H9 (cell line): ENCODE results near the gene GRB10. TPM values are rescaled to one million over a fixed set of nuclear protein-coding genes. Genes with fewer than 3 reads are reported as not detected.

Source experiments
- DNase-seq: peaks from one replicate; pipeline ENCODE4 v3.0.0-alpha.2; 2017
- H2AFZ ChIP-seq: one replicate; pipeline ENCODE4 v1.6.1; 2013; ENCODE audit warnings: mild to moderate bottlenecking, low read length, control low read depth, moderate library complexity
- H2AK5ac ChIP-seq: 2 replicates; pipeline ENCODE4 v1.6.1; 2013; ENCODE audit warnings: low read length, control low read depth, mixed read lengths; ENCODE audit not compliant: insufficient read length
- H2BK120ac ChIP-seq: one replicate; pipeline ENCODE4 v1.6.1; 2013; ENCODE audit warnings: low read depth, mild to moderate bottlenecking, low read length, control low read depth, inconsistent platforms; ENCODE audit not compliant: poor library complexity, severe bottlenecking
- H2BK12ac ChIP-seq: 2 replicates; pipeline ENCODE4 v1.6.1; 2013; ENCODE audit warnings: low read length, control low read depth, mixed read lengths, low read depth; ENCODE audit not compliant: insufficient read length
- H2BK15ac ChIP-seq: 2 replicates; pipeline ENCODE4 v1.6.1; 2013; ENCODE audit warnings: low read depth, low read length, control low read depth
- H2BK20ac ChIP-seq: one replicate; pipeline ENCODE4 v1.6.1; 2013; ENCODE audit warnings: low read depth, mild to moderate bottlenecking, low read length, control low read depth, inconsistent platforms; ENCODE audit not compliant: poor library complexity, severe bottlenecking
- H2BK5ac ChIP-seq: 2 replicates; pipeline ENCODE4 v1.6.1; 2013; ENCODE audit warnings: low read length, control low read depth, mixed read lengths; ENCODE audit not compliant: insufficient read length
- H3K14ac ChIP-seq: 2 replicates; pipeline ENCODE4 v1.6.1; 2013; ENCODE audit warnings: low read length, control low read depth; ENCODE audit not compliant: insufficient read depth
- H3K18ac ChIP-seq: 2 replicates; pipeline ENCODE4 v1.6.1; 2013; ENCODE audit warnings: low read depth, mild to moderate bottlenecking, mixed read lengths, low read length, control low read depth; ENCODE audit not compliant: insufficient read length
- H3K23ac ChIP-seq: 2 replicates; pipeline ENCODE4 v1.6.1; 2013; ENCODE audit warnings: low read length, control low read depth, mixed read lengths, low read depth; ENCODE audit not compliant: insufficient read length
- H3K23me2 ChIP-seq: 2 replicates; pipeline ENCODE4 v1.6.1; 2013; ENCODE audit warnings: low read depth, mild to moderate bottlenecking, mixed read lengths, low read length, control low read depth; ENCODE audit not compliant: insufficient read length, poor library complexity, severe bottlenecking
- H3K27ac ChIP-seq: 2 replicates; pipeline ENCODE4 v1.5.1; 2013; ENCODE audit warnings: low read length, control low read depth, mixed read lengths, low read depth; ENCODE audit not compliant: insufficient read length
- H3K27me3 ChIP-seq: 2 replicates; pipeline ENCODE4 v1.6.1; 2013; ENCODE audit warnings: low read length, control low read depth, inconsistent platforms; ENCODE audit not compliant: insufficient read depth
- H3K4ac ChIP-seq: 2 replicates; pipeline ENCODE4 v1.6.1; 2013; ENCODE audit warnings: low read depth, mild to moderate bottlenecking, control low read depth, inconsistent platforms, low read length, moderate library complexity
- H3K4me1 ChIP-seq: 2 replicates; pipeline ENCODE4 v1.6.1; 2013; ENCODE audit warnings: low read length, control low read depth, inconsistent platforms; ENCODE audit not compliant: insufficient read depth
- H3K4me2 ChIP-seq: 2 replicates; pipeline ENCODE4 v1.6.1; 2013; ENCODE audit warnings: low read length, control low read depth, mixed read lengths; ENCODE audit not compliant: insufficient read length, insufficient read depth
- H3K56ac ChIP-seq: 2 replicates; pipeline ENCODE4 v1.6.1; 2013; ENCODE audit warnings: low read depth, mild to moderate bottlenecking, mixed read lengths, low read length, control low read depth; ENCODE audit not compliant: insufficient read length
- H3K79me1 ChIP-seq: 2 replicates; pipeline ENCODE4 v1.6.1; 2013; ENCODE audit warnings: low read depth, mild to moderate bottlenecking, moderate library complexity, low read length, control low read depth, inconsistent platforms; ENCODE audit not compliant: insufficient read depth, poor library complexity, severe bottlenecking
- H3K79me2 ChIP-seq: 2 replicates; pipeline ENCODE4 v1.6.1; 2013; ENCODE audit warnings: low read length, control low read depth, inconsistent platforms; ENCODE audit not compliant: insufficient read depth
- H3K9ac ChIP-seq: 2 replicates; pipeline ENCODE4 v1.6.1; 2013; ENCODE audit warnings: low read length, control low read depth, mixed read lengths; ENCODE audit not compliant: insufficient read length; ENCODE audit errors: extremely low read depth
- H3K9me3 ChIP-seq: one replicate; pipeline ENCODE4 v1.6.1; 2013; ENCODE audit warnings: low read depth, low read length, inconsistent platforms; ENCODE audit not compliant: control insufficient read depth
- H3T11ph ChIP-seq: one replicate; pipeline ENCODE4 v1.6.1; 2013; ENCODE audit warnings: mild to moderate bottlenecking, low read length, control low read depth, inconsistent platforms
- H4K20me1 ChIP-seq: one replicate; pipeline ENCODE4 v1.6.1; 2013; ENCODE audit not compliant: control insufficient read depth, insufficient read length, insufficient read depth
- H4K5ac ChIP-seq: 2 replicates; pipeline ENCODE4 v1.6.1; 2013; ENCODE audit warnings: low read depth, mild to moderate bottlenecking, mixed read lengths, low read length, control low read depth; ENCODE audit not compliant: insufficient read length
- H4K8ac ChIP-seq: replicated peaks from 2 replicates; pipeline ENCODE4 v1.6.1; 2013; ENCODE audit warnings: low read length, control low read depth, mixed read lengths, low read depth; ENCODE audit not compliant: insufficient read length
- H4K91ac ChIP-seq: 2 replicates; pipeline ENCODE4 v1.6.1; 2013; ENCODE audit warnings: low read depth, mild to moderate bottlenecking, moderate library complexity, mixed read lengths, low read length, control low read depth; ENCODE audit not compliant: insufficient read length
- H3K27ac Mint-ChIP-seq, 3 experiments: 2 replicates in 2 of 3; 3 replicates in 1 of 3; pipeline ENCODE4 v1.8.0; 2020 to 2021; ENCODE audit warnings: mixed read lengths in 3 of 3, mild to moderate bottlenecking in 1 of 3, moderate library complexity in 1 of 3
- H3K27me3 Mint-ChIP-seq: 2 replicates; pipeline ENCODE4 v1.8.0; 2021; ENCODE audit warnings: low read depth, mild to moderate bottlenecking, moderate library complexity, mixed read lengths
- H3K36me3 Mint-ChIP-seq, 3 experiments: 2 replicates in 2 of 3; 3 replicates in 1 of 3; pipeline ENCODE4 v1.8.0; 2020 to 2021; ENCODE audit warnings: low read depth in 3 of 3, mixed read lengths in 3 of 3; ENCODE audit not compliant: insufficient read depth in 1 of 3
- H3K4me1 Mint-ChIP-seq, 2 experiments: 2 replicates each; pipeline ENCODE4 v1.8.0; 2020; ENCODE audit warnings: mixed read lengths in 2 of 2
- H3K4me3 Mint-ChIP-seq, 2 experiments: 2 replicates in 1 of 2; 3 replicates in 1 of 2; pipeline ENCODE4 v1.8.0; 2020 to 2021; ENCODE audit warnings: mild to moderate bottlenecking in 2 of 2, mixed read lengths in 2 of 2, moderate library complexity in 1 of 2
- H3K9me3 Mint-ChIP-seq, 2 experiments: 2 replicates in 1 of 2; 3 replicates in 1 of 2; pipeline ENCODE4 v1.8.0; 2020; ENCODE audit warnings: mild to moderate bottlenecking in 2 of 2, mixed read lengths in 2 of 2, moderate library complexity in 1 of 2
- CTCF ChIP-seq: fragments of 200-600 bp; sonication (generic); conservative IDR thresholded peaks from 3 replicates; pipeline ENCODE4 v1.8.0; 2021; ENCODE audit warnings: antibody characterized with exemption, mild to moderate bottlenecking
- WGBS: extraction: QIAGEN DNeasy Blood & Tissue Kit; methylation state at CpG from one replicate; pipeline ENCODE4 v1.1.7; 2013; ENCODE audit warnings: missing lambda C conversion rate, low lambda C conversion rate, mixed read lengths; ENCODE audit not compliant: insufficient read length; ENCODE audit errors: extremely low coverage; 5-methylcytosine and 5-hydroxymethylcytosine counted together
- total RNA-seq: library from RNA; stranded (reverse); gene quantifications from 2 replicates; pipeline ENCODE4 v1.2.1, GENCODE V29; 2021

GRB10 gene
- total RNA-seq, 1 experiment from 2014 or later: 108 TPM

GRCh38 chr7:50752422-50752821 is 30.3 kb downstream of the GRB10 start:
- no peaks in the 10 kb centered on the region for H3K27me3 Mint-ChIP-seq
- no peak overlapping the region for H4K5ac ChIP-seq
- H3K27me3 ChIP-seq: no peaks in the 10 kb centered on the region
- H3K36me3 Mint-ChIP-seq: peaks cover 19 to 39% (median 19%) of the 10 kb centered on the region in 3 experiments; a peak in 6 of 7 replicates
- H2AFZ ChIP-seq: no peak overlapping the region
- no peak overlapping the region for H3K14ac ChIP-seq
- H2BK12ac ChIP-seq: no peak overlapping the region
- no peaks in the 10 kb centered on the region for H3K9me3 Mint-ChIP-seq
- no peak overlapping the region for H3K27ac ChIP-seq
- 0 out of 7 replicates have a peak overlapping the region, but pooled peaks of 2 of the 3 experiments have one; percentile 8 to 9 for H3K27ac Mint-ChIP-seq
- H3K4me3 Mint-ChIP-seq: no peak overlapping the region
- no peaks in the 10 kb centered on the region for H3K9me3 ChIP-seq
- H4K20me1 ChIP-seq: no peaks in the 10 kb centered on the region
- TF ChIP-seq CTCF: no peak
- no peak overlapping the region for H2BK15ac ChIP-seq
- no peak overlapping the region for H2BK120ac ChIP-seq
- H3K23ac ChIP-seq: no peak overlapping the region
- H3T11ph ChIP-seq: no peak overlapping the region
- H3K9ac ChIP-seq: no peak overlapping the region
- no peak overlapping the region for H4K91ac ChIP-seq
- peaks cover 26 to 50% of the 10 kb centered on the region in 2 experiments for H3K4me1 Mint-ChIP-seq
- no peaks in the 10 kb centered on the region for H3K79me1 ChIP-seq
- no peak overlapping the region for H4K8ac ChIP-seq
- H3K56ac ChIP-seq: no peak overlapping the region
- no CpG with 5 or more reads among the region's 4 CpGs for WGBS
- peaks cover 18% of the 10 kb centered on the region; the same call in 1 of the 2 replicates for H3K79me2 ChIP-seq
- H2BK5ac ChIP-seq: no peak overlapping the region
- H3K18ac ChIP-seq: no peak overlapping the region
- H3K4me2 ChIP-seq: no peak overlapping the region
- DNase-seq: peak; percentile 26
- H2BK20ac ChIP-seq: no peak overlapping the region
- H3K23me2 ChIP-seq: no peaks in the 10 kb centered on the region
- no peak overlapping the region for H3K4ac ChIP-seq
- no peak overlapping the region for H2AK5ac ChIP-seq
- H3K4me1 ChIP-seq: peaks cover 2% of the 10 kb centered on the region; the same call in 1 of the 2 replicates
